Colonic mucosa (tissue), 4 donors: ENCODE measurements around the gene UTF1. TPM values are rescaled to one million over a fixed set of nuclear protein-coding genes. Genes with fewer than 3 reads are reported as not detected.

Experiments used
- DNase-seq: peaks from one replicate; pipeline ENCODE4 v3.0.0-alpha.2; 2020
- H3K27ac ChIP-seq: fragments of 200-600 bp; one replicate; pipeline ENCODE4 v1.8.0; 2021
- H3K27me3 ChIP-seq: fragments of 200-600 bp; one replicate; pipeline ENCODE4 v1.8.0; 2021
- H3K36me3 ChIP-seq: fragments of 200-600 bp; one replicate; pipeline ENCODE4 v1.8.0; 2021
- H3K4me1 ChIP-seq: fragments of 200-600 bp; one replicate; pipeline ENCODE4 v1.8.0; 2021; ENCODE audit warnings: mild to moderate bottlenecking
- H3K4me3 ChIP-seq: fragments of 200-600 bp; one replicate; pipeline ENCODE4 v1.8.0; 2021
- H3K9ac ChIP-seq, 2 donors: one replicate each; pipeline ENCODE4 v1.7.0; 2013; ENCODE audit warnings: control low read depth in 2 of 2, low read depth in 2 of 2, low read length in 2 of 2
- H3K9me3 ChIP-seq: fragments of 200-600 bp; one replicate; pipeline ENCODE4 v1.8.0; 2021
- intact Hi-C: fragments of 100-400 bp; cut with DNase I; formaldehyde crosslinking; loops from one replicate; pipeline ENCODE4 v1.14.1; 2022
- total RNA-seq, 2 donors: library from RNA; stranded (reverse); fragmentation: NEBNext Ultra II Directional in 1 of 2; extraction: Animal tissue kit (Norgen Biotek cat#: 25700) in 1 of 2; gene quantifications; one replicate each; pipeline ENCODE4 v1.2.1, GENCODE V29; 2021
- TF ChIP-seq, protein P1 (sequence below): fragments of 200-600 bp; IDR thresholded peaks from one replicate; pipeline ENCODE4 v1.8.0; 2022; ENCODE audit warnings: antibody characterized with exemption, mild to moderate bottlenecking
- donor health status: healthy.
- donor health status: DM: no; HTN: no; CAD: no.
- donor health status: DM: no; HTN: no; CAD: no.

UTF1 gene
- total RNA-seq, 2 donors from 2014 or later = not detected

DNA sequence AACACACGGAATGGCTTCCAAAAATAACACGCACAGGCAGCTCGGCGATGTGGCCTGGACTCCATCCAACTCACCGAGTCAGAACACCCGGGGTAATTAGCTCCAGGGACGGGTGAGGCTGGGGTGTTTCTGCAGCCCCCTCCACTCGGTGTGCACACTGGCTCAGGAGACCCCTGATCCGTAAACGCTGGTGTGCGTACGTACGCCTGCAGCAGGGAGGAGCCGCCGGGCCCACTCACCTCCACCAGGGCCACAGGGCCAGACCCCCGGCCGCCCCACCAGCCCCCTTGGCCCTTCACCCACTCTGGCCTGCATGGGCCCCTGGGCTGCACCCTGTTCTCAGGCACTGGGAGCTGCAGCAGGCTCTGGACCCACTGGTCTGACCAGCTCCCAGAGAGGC, 22.4 kb upstream of the UTF1 start:
- no peaks in the 10 kb centered on the region for H3K4me1 ChIP-seq
- no peaks in the 10 kb centered on the region for H3K9me3 ChIP-seq
- H3K27ac ChIP-seq = no peak overlapping the region
- no peak for DNase-seq
- no peak overlapping the region for H3K9ac ChIP-seq
- intact Hi-C loops = no loop called here
- TF ChIP-seq, protein P1, sequence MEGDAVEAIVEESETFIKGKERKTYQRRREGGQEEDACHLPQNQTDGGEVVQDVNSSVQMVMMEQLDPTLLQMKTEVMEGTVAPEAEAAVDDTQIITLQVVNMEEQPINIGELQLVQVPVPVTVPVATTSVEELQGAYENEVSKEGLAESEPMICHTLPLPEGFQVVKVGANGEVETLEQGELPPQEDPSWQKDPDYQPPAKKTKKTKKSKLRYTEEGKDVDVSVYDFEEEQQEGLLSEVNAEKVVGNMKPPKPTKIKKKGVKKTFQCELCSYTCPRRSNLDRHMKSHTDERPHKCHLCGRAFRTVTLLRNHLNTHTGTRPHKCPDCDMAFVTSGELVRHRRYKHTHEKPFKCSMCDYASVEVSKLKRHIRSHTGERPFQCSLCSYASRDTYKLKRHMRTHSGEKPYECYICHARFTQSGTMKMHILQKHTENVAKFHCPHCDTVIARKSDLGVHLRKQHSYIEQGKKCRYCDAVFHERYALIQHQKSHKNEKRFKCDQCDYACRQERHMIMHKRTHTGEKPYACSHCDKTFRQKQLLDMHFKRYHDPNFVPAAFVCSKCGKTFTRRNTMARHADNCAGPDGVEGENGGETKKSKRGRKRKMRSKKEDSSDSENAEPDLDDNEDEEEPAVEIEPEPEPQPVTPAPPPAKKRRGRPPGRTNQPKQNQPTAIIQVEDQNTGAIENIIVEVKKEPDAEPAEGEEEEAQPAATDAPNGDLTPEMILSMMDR = no peak
- H3K27me3 ChIP-seq = no peaks in the 10 kb centered on the region
- H3K4me3 ChIP-seq = no peak overlapping the region
- H3K36me3 ChIP-seq = no peaks in the 10 kb centered on the region

- no peak overlapping the region for H3K9ac ChIP-seq
- H3K36me3 ChIP-seq = no peaks in the 10 kb centered on the region
- no peaks in the 10 kb centered on the region for H3K4me1 ChIP-seq
- H3K27me3 ChIP-seq = no peaks in the 10 kb centered on the region
- intact Hi-C loops = no loop called here
- H3K27ac ChIP-seq = no peak overlapping the region
- H3K4me3 ChIP-seq = no peak overlapping the region
- TF ChIP-seq, protein P1 = no peak
- no peak for DNase-seq
- H3K9me3 ChIP-seq = no peaks in the 10 kb centered on the region
Observed at GRCh38 chr10:133208466-133208865, 21.6 kb upstream of the UTF1 start.

DNA sequence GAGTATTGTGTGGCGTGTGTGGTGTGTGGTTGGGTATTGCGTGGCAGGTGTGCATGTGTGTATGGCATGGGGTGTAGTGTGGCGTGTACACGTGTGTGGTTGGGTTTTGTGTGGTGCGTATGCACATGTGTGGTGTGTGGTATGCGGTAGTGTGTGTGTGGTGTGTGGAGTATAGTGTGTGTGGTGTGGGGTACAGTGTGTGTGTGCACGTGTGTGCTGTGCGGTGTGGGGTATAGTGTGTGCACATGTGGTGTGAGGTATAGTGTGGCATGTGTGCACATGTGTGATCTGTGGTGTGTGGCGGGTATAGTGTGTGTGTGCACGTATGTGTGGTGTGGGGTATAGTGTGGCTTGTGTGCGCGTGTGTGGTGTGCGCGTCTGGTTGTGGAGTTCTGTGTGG, 20.9 kb upstream of the UTF1 start:
- Histone ChIP-seq H3K4me1 (no peaks in the 10 kb centered on the region), H3K9ac (no peak overlapping the region), H3K36me3 (no peaks in the 10 kb centered on the region), H3K4me3 (no peak overlapping the region), H3K27ac (no peak overlapping the region), H3K9me3 (no peaks in the 10 kb centered on the region), H3K27me3 (no peaks in the 10 kb centered on the region)
- DNase-seq = no peak
- intact Hi-C loops = no loop called here
- TF ChIP-seq, protein P1 = no peak

GRCh38 chr10:133209641-133210040, 20.4 kb upstream of the UTF1 start:
- TF ChIP-seq, protein P1 = no peak
- Histone ChIP-seq H3K4me3 (no peak overlapping the region), H3K27me3 (no peaks in the 10 kb centered on the region)

GRCh38 chr10:133210398-133211140, 19.4 kb upstream of the UTF1 start:
- intact Hi-C loops = no loop called here
- Histone ChIP-seq H3K4me1 (no peaks in the 10 kb centered on the region), H3K27me3 (no peaks in the 10 kb centered on the region), H3K4me3 (no peak overlapping the region), H3K9me3 (no peaks in the 10 kb centered on the region), H3K27ac (no peak overlapping the region), H3K36me3 (no peaks in the 10 kb centered on the region), H3K9ac (no peak overlapping the region)
- DNase-seq = no peak
- TF ChIP-seq, protein P1 = no peak

More at GRCh38 chr10:133209641-133210040, 20.4 kb upstream of the UTF1 start:
- DNase-seq = no peak
- intact Hi-C loops = no loop called here
- Histone ChIP-seq H3K4me1 (no peaks in the 10 kb centered on the region), H3K27ac (no peak overlapping the region), H3K36me3 (no peaks in the 10 kb centered on the region), H3K9me3 (no peaks in the 10 kb centered on the region), H3K9ac (no peak overlapping the region)
